B cell (primary cell): ENCODE results near the gene AKAP9. TPM values are rescaled to one million over a fixed set of nuclear protein-coding genes. Genes with fewer than 3 reads are reported as not detected.

Experiments used
- ATAC-seq: fragments of 200-7000 bp; cut with Tn5 transposase; one replicate; pipeline ENCODE4 v1.10.0; 2021; ENCODE audit warnings: low read depth, mild to moderate bottlenecking, moderate number of reproducible peaks, moderate library complexity
- CTCF ChIA-PET: fragments of 350-600 bp; sonication (Branson Sonifier 250); formaldehyde crosslinking; loops from one replicate; lab custom pipeline; 2021; ENCODE audit warnings: antibody characterized with exemption, inconsistent platforms; lab: Charles Lee
- POLR2A ChIA-PET: fragments of 350-600 bp; sonication (Branson Sonifier 250); formaldehyde crosslinking; loops from one replicate; lab custom pipeline; 2021; ENCODE audit warnings: antibody characterized with exemption; lab: Charles Lee
- DNase-seq: peaks from one replicate; pipeline ENCODE4 v3.0.0; 2013
- H2AFZ ChIP-seq: 2 replicates; pipeline ENCODE4 v1.6.1; 2012; ENCODE audit warnings: mild to moderate bottlenecking, low read depth, low read length; ENCODE audit not compliant: insufficient read depth, poor library complexity, severe bottlenecking
- H3K27ac ChIP-seq, 2 donors: 1 replicate in 1 of 2; 2 replicates in 1 of 2; pipeline ENCODE4 v1.5.1; 2012 to 2013; ENCODE audit warnings: low read length in 2 of 2, mild to moderate bottlenecking in 2 of 2, moderate library complexity in 1 of 2
- H3K27me3 ChIP-seq, 4 experiments: fragments of 200-600 bp in 1 of 4; sonication (generic) in 1 of 4; replicated peaks in 1 of 4; 1 replicate in 2 of 4; 2 replicates in 2 of 4; pipeline versions ENCODE4 v1.6.1 to v1.7.0; 2013 to 2016; ENCODE audit warnings: low read length in 3 of 4, mild to moderate bottlenecking in 2 of 4, mixed read lengths in 1 of 4, moderate library complexity in 1 of 4; ENCODE audit not compliant: insufficient read depth in 4 of 4, control insufficient read depth in 3 of 4; ENCODE audit errors: control extremely low read depth in 1 of 4
- H3K36me3 ChIP-seq, 2 experiments: replicated peaks in 1 of 2; 1 replicate in 1 of 2; 2 replicates in 1 of 2; pipeline versions ENCODE4 v1.6.1 to v1.7.1; 2013; ENCODE audit warnings: low read length in 1 of 2; ENCODE audit not compliant: insufficient read depth in 2 of 2, control insufficient read depth in 1 of 2; ENCODE audit errors: control extremely low read depth in 1 of 2, extremely low read depth in 1 of 2
- H3K4me1 ChIP-seq, 2 donors: fragments of 200-600 bp in 1 of 2; sonication (generic) in 1 of 2; 1 replicate in 1 of 2; 2 replicates in 1 of 2; pipeline versions ENCODE4 v1.5.1 to v1.6.1; 2013 to 2017; ENCODE audit warnings: low read length in 2 of 2; ENCODE audit not compliant: control insufficient read depth in 2 of 2, insufficient read depth in 2 of 2
- H3K4me2 ChIP-seq: replicated peaks from 2 replicates; pipeline ENCODE3; 2012; ENCODE audit warnings: mild to moderate bottlenecking, low read depth, low read length; ENCODE audit not compliant: poor library complexity, severe bottlenecking
- H3K4me3 ChIP-seq, 5 experiments: fragments of 200-600 bp in 1 of 5; sonication (generic) in 1 of 5; 1 replicate in 3 of 5; 2 replicates in 2 of 5; pipeline versions ENCODE4 v1.5.1 to v1.7.0; 2011 to 2016; ENCODE audit warnings: low read length in 4 of 5, mild to moderate bottlenecking in 4 of 5, low read depth in 2 of 5, control low read depth in 1 of 5, moderate library complexity in 1 of 5; ENCODE audit not compliant: insufficient read depth in 1 of 5; ENCODE audit errors: control extremely low read depth in 1 of 5, extremely low read depth in 1 of 5
- H3K79me2 ChIP-seq: fragments of 200-600 bp; sonication (generic); one replicate; pipeline ENCODE4 v1.6.0; 2016; ENCODE audit warnings: low read length; ENCODE audit not compliant: control insufficient read depth, insufficient read depth
- H3K9ac ChIP-seq: fragments of 200-600 bp; sonication (generic); 2 replicates; pipeline ENCODE4 v1.6.1; 2017; ENCODE audit warnings: mild to moderate bottlenecking, low read length, moderate library complexity
- H3K9me3 ChIP-seq, 3 donors: one replicate each; pipeline versions ENCODE4 v1.6.1 to v1.7.1; 2013; ENCODE audit warnings: low read length in 2 of 3; ENCODE audit not compliant: control insufficient read depth in 2 of 3, insufficient read depth in 1 of 3; ENCODE audit errors: control extremely low read depth in 1 of 3
- H4K20me1 ChIP-seq: 2 replicates; pipeline ENCODE4 v1.6.0; 2012; ENCODE audit warnings: mild to moderate bottlenecking, low read length; ENCODE audit not compliant: insufficient read depth, control insufficient read depth, poor library complexity, severe bottlenecking
- H3K27ac Mint-ChIP-seq: one replicate; pipeline ENCODE4 v1.8.0; 2021; ENCODE audit warnings: mixed read lengths
- H3K27me3 Mint-ChIP-seq: one replicate; pipeline ENCODE4 v1.8.0; 2021; ENCODE audit warnings: mixed read lengths
- H3K4me1 Mint-ChIP-seq: one replicate; pipeline ENCODE4 v1.8.0; 2021; ENCODE audit warnings: mixed read lengths
- H3K4me3 Mint-ChIP-seq: one replicate; pipeline ENCODE4 v1.8.0; 2021; ENCODE audit warnings: mixed read lengths
- H3K9me3 Mint-ChIP-seq: one replicate; pipeline ENCODE4 v1.8.0; 2022; ENCODE audit warnings: mixed read lengths; ENCODE audit not compliant: insufficient read depth
- EZH2 ChIP-seq: IDR thresholded peaks from 2 replicates; pipeline ENCODE4 v1.6.1; 2012; ENCODE audit warnings: borderline replicate concordance, low read depth, mild to moderate bottlenecking, moderate library complexity, low read length; ENCODE audit not compliant: insufficient read depth, poor library complexity, severe bottlenecking
- WGBS: methylation state at CpG from one replicate; pipeline ENCODE4 v1.1.5; 2013; ENCODE audit warnings: missing lambda C conversion rate; ENCODE audit not compliant: insufficient coverage; 5-methylcytosine and 5-hydroxymethylcytosine counted together
- intact Hi-C: fragments of 100-400 bp; cut with micrococcal nuclease; formaldehyde crosslinking; loops from one replicate; pipeline ENCODE4 v1.10.0; 2022
- polyA plus RNA-seq: library from polyadenylated mRNA; depleted of rRNA; stranded (reverse); fragments of >200 nt; gene quantifications from 2 replicates; pipeline ENCODE4 v1.2.3, GENCODE V29; 2012
- total RNA-seq, 2 donors: library from RNA; stranded (reverse); fragments of 120-200 nt in 1 of 2; gene quantifications; 1 replicate in 1 of 2; 2 replicates in 1 of 2; pipeline versions ENCODE4 v1.2.3 to v1.2.4, GENCODE V29; 2013 to 2022
- TF ChIP-seq, protein P1 (sequence below): fragments of 200-600 bp; IDR thresholded peaks from one replicate; pipeline ENCODE4 v1.8.0; 2022; ENCODE audit warnings: antibody characterized with exemption, mild to moderate bottlenecking

AKAP9 gene
- total and polyA plus RNA-seq, 2 donors (not counting 1 experiment from before 2014, with no cell fraction given) = 19.3 to 106 TPM

DNA sequence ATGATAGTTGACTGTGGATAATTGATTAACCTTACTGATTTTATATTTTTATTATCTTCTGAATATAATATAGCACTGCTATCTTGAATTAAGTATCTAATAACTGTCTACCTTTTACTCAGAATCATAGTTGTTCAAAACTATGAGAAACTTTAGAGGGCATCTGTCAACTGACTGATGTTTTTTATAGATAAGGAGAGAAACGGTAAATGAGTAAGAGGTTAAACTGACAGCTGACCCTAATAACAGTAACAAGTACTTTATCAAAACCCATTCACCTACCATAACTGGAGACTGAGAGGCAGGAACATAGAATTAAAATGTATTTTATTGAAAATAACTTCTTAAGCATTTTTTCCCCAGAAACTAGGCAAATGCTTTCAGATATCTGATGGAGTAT lies 131.5 kb downstream of the AKAP9 start:
- Mint-ChIP-seq H3K27me3 (no peaks in the 10 kb centered on the region), H3K9me3 (no peaks in the 10 kb centered on the region), H3K27ac (no peak overlapping the region), H3K4me1 (no peaks in the 10 kb centered on the region), H3K4me3 (no peak overlapping the region)
- Histone ChIP-seq H3K27me3 (no peaks in the 10 kb centered on the region), H3K9me3 (no peaks in the 10 kb centered on the region), H3K27ac (no peak overlapping the region), H3K4me3 (no peak overlapping the region), H3K4me2 (no peak overlapping the region), H4K20me1 (no peaks in the 10 kb centered on the region), H3K36me3 (peaks cover 19 to 30% of the 10 kb centered on the region in 2 experiments), H3K79me2 (no peaks in the 10 kb centered on the region), H3K4me1 (no peaks in the 10 kb centered on the region), H3K9ac (no peak overlapping the region), H2AFZ (no peak overlapping the region)
- DNase-seq (no peak), ATAC-seq (no peak)
- intact Hi-C loops = no loop called here
- WGBS = no CpG with 5 or more reads among the region's 1 CpG
- no peak for TF ChIP-seq EZH2
- TF ChIP-seq, protein P1, sequence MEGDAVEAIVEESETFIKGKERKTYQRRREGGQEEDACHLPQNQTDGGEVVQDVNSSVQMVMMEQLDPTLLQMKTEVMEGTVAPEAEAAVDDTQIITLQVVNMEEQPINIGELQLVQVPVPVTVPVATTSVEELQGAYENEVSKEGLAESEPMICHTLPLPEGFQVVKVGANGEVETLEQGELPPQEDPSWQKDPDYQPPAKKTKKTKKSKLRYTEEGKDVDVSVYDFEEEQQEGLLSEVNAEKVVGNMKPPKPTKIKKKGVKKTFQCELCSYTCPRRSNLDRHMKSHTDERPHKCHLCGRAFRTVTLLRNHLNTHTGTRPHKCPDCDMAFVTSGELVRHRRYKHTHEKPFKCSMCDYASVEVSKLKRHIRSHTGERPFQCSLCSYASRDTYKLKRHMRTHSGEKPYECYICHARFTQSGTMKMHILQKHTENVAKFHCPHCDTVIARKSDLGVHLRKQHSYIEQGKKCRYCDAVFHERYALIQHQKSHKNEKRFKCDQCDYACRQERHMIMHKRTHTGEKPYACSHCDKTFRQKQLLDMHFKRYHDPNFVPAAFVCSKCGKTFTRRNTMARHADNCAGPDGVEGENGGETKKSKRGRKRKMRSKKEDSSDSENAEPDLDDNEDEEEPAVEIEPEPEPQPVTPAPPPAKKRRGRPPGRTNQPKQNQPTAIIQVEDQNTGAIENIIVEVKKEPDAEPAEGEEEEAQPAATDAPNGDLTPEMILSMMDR = no peak
- ChIA-PET CTCF (no interaction called here), POLR2A (no interaction called here)

DNA sequence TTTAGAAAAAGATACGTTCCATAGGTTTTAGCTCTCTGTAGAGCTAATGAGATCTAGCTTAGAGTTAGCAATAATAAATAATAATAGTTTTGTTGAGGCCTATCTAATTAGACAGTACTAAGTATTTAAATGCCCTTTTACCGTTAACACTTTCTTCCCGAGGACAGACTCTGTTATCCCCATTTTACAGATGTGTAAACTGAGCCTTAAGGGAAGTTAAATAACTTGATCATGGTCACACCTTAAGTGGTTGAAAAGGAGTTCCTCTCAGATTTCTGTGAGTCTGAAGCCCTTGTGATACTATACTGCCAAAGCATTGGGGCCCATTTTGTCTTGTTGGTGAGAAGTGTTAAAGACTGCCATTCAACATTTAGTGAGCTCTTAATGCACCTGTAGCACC lies 132.0 kb downstream of the AKAP9 start:
- H3K79me2 ChIP-seq = no peaks in the 10 kb centered on the region
- H3K27ac Mint-ChIP-seq = no peak overlapping the region
- H3K4me1 Mint-ChIP-seq = no peaks in the 10 kb centered on the region
- no peak overlapping the region for H3K4me3 Mint-ChIP-seq
- no peak overlapping the region for H3K9ac ChIP-seq
- H3K9me3 Mint-ChIP-seq = no peaks in the 10 kb centered on the region
- DNase-seq = no peak
- no peaks in the 10 kb centered on the region for H4K20me1 ChIP-seq
- no peaks in the 10 kb centered on the region for H3K4me1 ChIP-seq
- CTCF ChIA-PET = interaction anchor here (0.6 kb wide), 1 partner anchor 391 kb away, joined by 3 read pairs; no protein-coding TSS in a partner anchor
- H3K4me3 ChIP-seq = no peak overlapping the region
- no peaks in the 10 kb centered on the region for H3K27me3 Mint-ChIP-seq
- intact Hi-C loops = no loop called here
- H3K9me3 ChIP-seq = no peaks in the 10 kb centered on the region
- no peaks in the 10 kb centered on the region for H3K27me3 ChIP-seq
- POLR2A ChIA-PET = no interaction called here
- no peak for ATAC-seq
- WGBS = no CpG with 5 or more reads among the region's 3 CpGs
- H3K4me2 ChIP-seq = no peak overlapping the region
- TF ChIP-seq, protein P1 = no peak
- TF ChIP-seq EZH2 = no peak
- no peak overlapping the region for H2AFZ ChIP-seq
- no peak overlapping the region for H3K27ac ChIP-seq
- peaks cover 16 to 30% of the 10 kb centered on the region in 2 experiments for H3K36me3 ChIP-seq
